ENCODE data around the gene ZMYM4.

GRCh38 chr1:35454176-35454575 lies 185.7 kb downstream of the ZMYM4 start:
- TF ChIP-seq CTCF (conservative IDR thresholded peaks at IDR 0.05; ENCODE audit: low read length) (no peak), EZH2phosphoT487 (IDR thresholded peaks at IDR 0.05; ENCODE audit: borderline replicate concordance, low read depth, low read length) (no peak)

Measured in OCI-LY7 (cell line).